Measurements from ENCODE around the gene MAD1L1.

- TF ChIP-seq GABPB1 (CRISPR knock-in tag; IDR thresholded peaks at IDR 0.05), result no peak
- TF ChIP-seq CTCF (IDR thresholded peaks at IDR 0.05), result no peak
- no peak for TF ChIP-seq PRDM15 (CRISPR knock-in tag; IDR thresholded peaks at IDR 0.05)
- no peak for TF ChIP-seq MAX (CRISPR knock-in tag; IDR thresholded peaks at IDR 0.05)
- no peak for TF ChIP-seq E2F5 (CRISPR knock-in tag; IDR thresholded peaks at IDR 0.05)
- TF ChIP-seq IRF1 (CRISPR knock-in tag; IDR thresholded peaks at IDR 0.05), result no peak
- no peak for TF ChIP-seq TEAD4 (CRISPR knock-in tag; IDR thresholded peaks at IDR 0.05)
- TF ChIP-seq NR1H2 (CRISPR knock-in tag; IDR thresholded peaks at IDR 0.05), result no peak
- no peak for TF ChIP-seq ZNF263 (CRISPR knock-in tag; IDR thresholded peaks at IDR 0.05; ENCODE audit: low read depth)
These were observed 293.0 kb downstream of the MAD1L1 start for GRCh38 chr7:1939434-1940401.
